ENCODE data around the gene DNM3. TPM values are rescaled to one million over a fixed set of nuclear protein-coding genes. Genes with fewer than 3 reads are reported as not detected.

DNM3 gene
- total RNA-seq, 1 experiment from 2014 or later, result 1.2 TPM

DNA sequence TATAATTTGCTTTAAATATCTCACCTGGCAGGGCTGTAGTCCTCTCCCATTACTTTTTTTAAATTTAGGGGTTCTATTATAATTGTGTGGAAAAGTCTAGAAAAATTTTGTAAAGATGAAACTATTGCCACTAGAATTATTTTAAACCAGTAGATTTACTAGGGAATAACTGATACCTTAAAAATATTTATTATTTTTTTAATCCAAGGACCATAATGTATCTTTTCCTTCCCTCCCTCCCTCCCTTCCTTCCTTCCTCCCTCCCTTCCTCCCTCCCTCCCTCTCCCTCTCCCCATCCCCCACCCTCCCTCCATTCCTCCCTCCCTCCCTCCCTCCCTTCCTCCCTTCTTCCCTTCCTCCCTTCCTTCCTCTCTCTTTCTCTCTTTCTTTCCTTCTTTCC is 90.5 kb downstream of the DNM3 start:
- H3K4me1 Mint-ChIP-seq (ENCODE audit: low read depth, unreplicated experiment), result no peaks in the 10 kb centered on the region
- CTCF ChIA-PET, result no interaction called here
- TF ChIP-seq, protein P1, sequence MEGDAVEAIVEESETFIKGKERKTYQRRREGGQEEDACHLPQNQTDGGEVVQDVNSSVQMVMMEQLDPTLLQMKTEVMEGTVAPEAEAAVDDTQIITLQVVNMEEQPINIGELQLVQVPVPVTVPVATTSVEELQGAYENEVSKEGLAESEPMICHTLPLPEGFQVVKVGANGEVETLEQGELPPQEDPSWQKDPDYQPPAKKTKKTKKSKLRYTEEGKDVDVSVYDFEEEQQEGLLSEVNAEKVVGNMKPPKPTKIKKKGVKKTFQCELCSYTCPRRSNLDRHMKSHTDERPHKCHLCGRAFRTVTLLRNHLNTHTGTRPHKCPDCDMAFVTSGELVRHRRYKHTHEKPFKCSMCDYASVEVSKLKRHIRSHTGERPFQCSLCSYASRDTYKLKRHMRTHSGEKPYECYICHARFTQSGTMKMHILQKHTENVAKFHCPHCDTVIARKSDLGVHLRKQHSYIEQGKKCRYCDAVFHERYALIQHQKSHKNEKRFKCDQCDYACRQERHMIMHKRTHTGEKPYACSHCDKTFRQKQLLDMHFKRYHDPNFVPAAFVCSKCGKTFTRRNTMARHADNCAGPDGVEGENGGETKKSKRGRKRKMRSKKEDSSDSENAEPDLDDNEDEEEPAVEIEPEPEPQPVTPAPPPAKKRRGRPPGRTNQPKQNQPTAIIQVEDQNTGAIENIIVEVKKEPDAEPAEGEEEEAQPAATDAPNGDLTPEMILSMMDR (IDR thresholded peaks at IDR 0.05; ENCODE audit: unreplicated experiment), result no peak
- no peaks in the 10 kb centered on the region for H3K36me3 Mint-ChIP-seq (ENCODE audit: insufficient read depth, unreplicated experiment)
- DNase-seq, result no peak
- H3K4me3 Mint-ChIP-seq (ENCODE audit: low read depth, unreplicated experiment), result no peak overlapping the region
- no peaks in the 10 kb centered on the region for H3K27me3 Mint-ChIP-seq (ENCODE audit: unreplicated experiment)
- no TSS peak for BruUV-seq (replicated peaks)
- intact Hi-C loops (cut with micrococcal nuclease; ENCODE audit: unreplicated experiment), result no loop called here
- no peak overlapping the region for H3K27ac Mint-ChIP-seq (ENCODE audit: unreplicated experiment)
- H3K9me3 Mint-ChIP-seq (ENCODE audit: low read depth, unreplicated experiment), result no peaks in the 10 kb centered on the region

DNA sequence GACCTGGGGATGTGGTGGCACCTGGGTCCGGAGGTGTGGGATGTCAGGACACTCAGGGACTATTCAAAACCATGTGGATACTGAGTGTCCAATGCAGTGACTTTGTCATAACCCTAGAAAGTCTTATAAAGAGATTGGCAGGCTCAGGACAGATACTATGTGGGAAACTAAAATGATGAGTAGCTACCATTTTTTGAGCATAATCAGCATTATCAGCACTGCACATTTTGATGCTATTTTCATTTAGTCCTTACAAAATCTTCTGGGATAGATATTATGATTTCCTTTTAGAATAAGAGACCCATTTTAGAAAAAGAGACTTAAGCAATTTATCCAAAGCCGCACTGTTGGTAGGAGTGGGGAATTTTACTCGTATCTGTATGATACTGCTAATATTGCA is 93.4 kb downstream of the DNM3 start:
- H3K36me3 Mint-ChIP-seq (ENCODE audit: insufficient read depth, unreplicated experiment), result no peaks in the 10 kb centered on the region
- no TSS peak for BruUV-seq (replicated peaks)
- H3K4me3 Mint-ChIP-seq (ENCODE audit: low read depth, unreplicated experiment), result no peak overlapping the region
- TF ChIP-seq, protein P1 (IDR thresholded peaks at IDR 0.05; ENCODE audit: unreplicated experiment), result no peak
- intact Hi-C loops (cut with micrococcal nuclease; ENCODE audit: unreplicated experiment), result no loop called here
- CTCF ChIA-PET, result no interaction called here
- H3K27ac Mint-ChIP-seq (ENCODE audit: unreplicated experiment), result no peak overlapping the region
- no peaks in the 10 kb centered on the region for H3K9me3 Mint-ChIP-seq (ENCODE audit: low read depth, unreplicated experiment)
- no peak for DNase-seq
- H3K4me1 Mint-ChIP-seq (ENCODE audit: low read depth, unreplicated experiment), result no peaks in the 10 kb centered on the region
- H3K27me3 Mint-ChIP-seq (ENCODE audit: unreplicated experiment), result no peaks in the 10 kb centered on the region

DNA sequence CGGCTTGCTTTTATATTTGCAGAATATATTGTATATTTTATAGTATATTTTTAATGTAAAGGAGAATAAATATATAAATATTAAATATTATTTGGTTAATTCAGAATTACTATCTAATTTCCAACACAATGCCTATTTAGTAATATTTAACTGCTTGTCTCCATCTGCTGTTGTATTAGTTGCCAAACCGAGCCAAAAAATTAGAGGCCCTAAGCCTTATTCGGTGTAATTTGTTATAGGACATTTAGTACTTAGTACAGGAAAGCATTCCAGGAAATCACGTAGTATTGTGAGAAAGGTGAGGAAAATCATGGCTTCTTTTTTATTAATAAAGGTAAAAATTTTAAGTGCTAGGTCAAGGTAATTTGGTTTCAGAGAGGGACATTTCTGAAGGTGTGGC is 93.8 kb downstream of the DNM3 start:
- no TSS peak for BruUV-seq (replicated peaks)
- TF ChIP-seq, protein P1 (IDR thresholded peaks at IDR 0.05; ENCODE audit: unreplicated experiment), result no peak
- peaks cover 2% of the 10 kb centered on the region for H3K4me1 Mint-ChIP-seq (ENCODE audit: low read depth, unreplicated experiment)
- intact Hi-C loops (cut with micrococcal nuclease; ENCODE audit: unreplicated experiment), result no loop called here
- no peak overlapping the region for H3K27ac Mint-ChIP-seq (ENCODE audit: unreplicated experiment)
- no peaks in the 10 kb centered on the region for H3K9me3 Mint-ChIP-seq (ENCODE audit: low read depth, unreplicated experiment)
- DNase-seq, result no peak
- H3K36me3 Mint-ChIP-seq (ENCODE audit: insufficient read depth, unreplicated experiment), result no peaks in the 10 kb centered on the region
- no peak overlapping the region for H3K4me3 Mint-ChIP-seq (ENCODE audit: low read depth, unreplicated experiment)
- CTCF ChIA-PET, result no interaction called here
- no peaks in the 10 kb centered on the region for H3K27me3 Mint-ChIP-seq (ENCODE audit: unreplicated experiment)

DNA sequence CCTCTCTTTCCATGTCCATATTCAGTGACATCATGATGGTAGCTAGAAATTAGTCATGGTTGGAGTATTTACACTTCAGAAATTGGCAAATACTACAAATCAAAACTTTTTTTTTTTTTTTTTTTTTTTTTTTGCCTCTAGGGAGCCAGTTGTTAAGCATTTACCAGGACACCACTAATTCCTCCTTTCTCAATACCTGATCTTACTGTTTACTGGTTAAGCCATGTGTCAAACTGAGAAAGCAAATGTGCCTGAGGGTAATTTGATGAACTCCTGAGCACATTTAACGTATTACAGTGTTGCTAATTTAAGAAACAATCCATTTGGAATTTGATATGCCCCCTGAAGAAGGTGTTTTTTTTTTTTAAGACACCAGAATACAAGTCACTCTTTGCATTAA is 94.4 kb downstream of the DNM3 start:
- no peak overlapping the region for H3K4me3 Mint-ChIP-seq (ENCODE audit: low read depth, unreplicated experiment)
- no peaks in the 10 kb centered on the region for H3K9me3 Mint-ChIP-seq (ENCODE audit: low read depth, unreplicated experiment)
- peaks cover 8% of the 10 kb centered on the region for H3K4me1 Mint-ChIP-seq (ENCODE audit: low read depth, unreplicated experiment)
- H3K36me3 Mint-ChIP-seq (ENCODE audit: insufficient read depth, unreplicated experiment), result no peaks in the 10 kb centered on the region
- no peak overlapping the region for H3K27ac Mint-ChIP-seq (ENCODE audit: unreplicated experiment)
- H3K27me3 Mint-ChIP-seq (ENCODE audit: unreplicated experiment), result no peaks in the 10 kb centered on the region
- CTCF ChIA-PET, result no interaction called here
- DNase-seq, result no peak
- TF ChIP-seq, protein P1 (IDR thresholded peaks at IDR 0.05; ENCODE audit: unreplicated experiment), result no peak
- intact Hi-C loops (cut with micrococcal nuclease; ENCODE audit: unreplicated experiment), result no loop called here
- no TSS peak for BruUV-seq (replicated peaks)

DNA sequence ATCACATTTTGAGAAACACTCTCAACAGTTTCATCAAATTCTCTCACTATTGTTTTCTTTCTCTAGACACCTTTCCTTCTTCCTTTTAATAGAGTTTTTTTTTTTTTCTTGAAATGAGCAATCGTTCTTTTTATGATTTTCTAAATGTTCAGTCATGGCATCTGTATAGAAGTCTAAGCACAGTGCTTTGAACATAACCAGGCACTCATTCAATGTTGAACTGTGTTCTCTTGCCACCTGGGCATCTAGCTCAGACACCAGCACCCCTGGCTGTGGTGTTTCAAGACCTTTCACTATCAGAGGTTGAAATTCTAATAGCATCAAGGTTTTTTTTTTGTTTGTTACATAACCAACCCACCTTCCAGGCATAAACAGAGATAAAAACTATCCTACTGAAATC is 96.6 kb downstream of the DNM3 start:
- no peak for DNase-seq
- Mint-ChIP-seq H3K4me3 (ENCODE audit: low read depth, unreplicated experiment) (no peak overlapping the region), H3K36me3 (ENCODE audit: insufficient read depth, unreplicated experiment) (no peaks in the 10 kb centered on the region), H3K4me1 (ENCODE audit: low read depth, unreplicated experiment) (peaks cover 8% of the 10 kb centered on the region), H3K9me3 (ENCODE audit: low read depth, unreplicated experiment) (no peaks in the 10 kb centered on the region), H3K27ac (ENCODE audit: unreplicated experiment) (no peak overlapping the region), H3K27me3 (ENCODE audit: unreplicated experiment) (no peaks in the 10 kb centered on the region)
- intact Hi-C loops (cut with micrococcal nuclease; ENCODE audit: unreplicated experiment), result no loop called here
- no TSS peak for BruUV-seq (replicated peaks)
- TF ChIP-seq, protein P1 (IDR thresholded peaks at IDR 0.05; ENCODE audit: unreplicated experiment), result no peak
- CTCF ChIA-PET, result no interaction called here
